ENCODE data around the gene DKK3.

The DKK3 gene

DNA sequence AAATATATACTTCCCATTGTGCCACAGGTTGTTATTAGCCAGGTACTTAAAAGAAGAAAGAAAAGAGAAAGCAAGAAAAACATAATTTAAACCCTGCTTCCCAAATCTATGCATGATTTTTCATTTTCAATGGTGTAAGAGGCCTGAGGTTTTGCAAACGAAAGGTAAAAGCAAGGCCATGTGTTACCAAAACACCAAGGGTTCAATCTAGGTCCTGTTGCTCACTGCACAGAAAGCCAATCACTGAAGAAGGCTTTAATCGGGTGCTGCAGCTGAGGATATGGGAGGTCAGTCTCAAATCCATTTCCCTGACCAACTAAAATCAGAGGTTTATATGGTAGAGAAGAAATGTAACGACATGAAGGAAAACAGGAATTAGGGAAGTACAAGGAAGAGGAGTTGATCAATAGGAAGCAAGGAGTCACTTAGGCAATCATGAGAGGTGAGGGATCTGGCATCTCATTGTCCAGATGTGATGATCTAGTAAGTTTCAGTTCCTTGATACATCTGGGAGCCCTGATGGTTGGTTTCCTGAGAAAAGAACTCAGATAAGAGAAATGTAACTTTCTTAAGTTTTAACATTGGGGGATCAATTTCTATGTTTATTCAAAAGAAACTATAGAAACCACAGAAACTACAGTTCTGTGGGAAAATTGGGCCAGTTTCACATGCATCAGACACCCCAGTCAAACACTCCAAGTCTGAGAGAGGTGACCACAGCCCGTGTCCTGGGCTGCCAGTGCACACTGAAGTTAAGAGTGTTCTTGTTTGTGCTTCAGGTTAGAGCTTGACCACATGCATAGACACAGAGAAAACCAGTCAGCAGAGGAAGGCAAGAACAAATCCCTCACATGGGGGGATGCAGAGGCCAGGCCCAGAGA lies 18.1 kb upstream of the DKK3 start:
- Histone ChIP-seq H3K27me3 (ENCODE audit: control insufficient read depth in 1 of 2, insufficient read depth in 2 of 2, low read length in 2 of 2) (no peaks in the 10 kb centered on the region), H3K9me3 (ENCODE audit: low read length) (no peaks in the 10 kb centered on the region), H3K9ac (ENCODE audit: low read length) (no peak overlapping the region), H3K4me3 (ENCODE audit: low read depth in 1 of 2, low read length in 2 of 2) (no peak overlapping the region), H3K27ac (ENCODE audit: low read depth, low read length) (no peak overlapping the region), H3K36me3 (ENCODE audit: insufficient read depth, low read length) (no peaks in the 10 kb centered on the region), H3K4me1 (ENCODE audit: insufficient read depth, low read length) (no peaks in the 10 kb centered on the region)

GRCh38 chr11:12024254-12024926 lies 16.0 kb upstream of the DKK3 start:
- Histone ChIP-seq H3K9ac (ENCODE audit: low read length) (no peak overlapping the region), H3K27ac (ENCODE audit: low read depth, low read length) (no peak overlapping the region), H3K4me3 (ENCODE audit: low read depth in 1 of 2, low read length in 2 of 2) (no peak overlapping the region), H3K27me3 (ENCODE audit: control insufficient read depth in 1 of 2, insufficient read depth in 2 of 2, low read length in 2 of 2) (no peaks in the 10 kb centered on the region), H3K4me1 (ENCODE audit: insufficient read depth, low read length) (peaks cover 6% of the 10 kb centered on the region), H3K9me3 (ENCODE audit: low read length) (no peaks in the 10 kb centered on the region), H3K36me3 (ENCODE audit: insufficient read depth, low read length) (no peaks in the 10 kb centered on the region)

DNA sequence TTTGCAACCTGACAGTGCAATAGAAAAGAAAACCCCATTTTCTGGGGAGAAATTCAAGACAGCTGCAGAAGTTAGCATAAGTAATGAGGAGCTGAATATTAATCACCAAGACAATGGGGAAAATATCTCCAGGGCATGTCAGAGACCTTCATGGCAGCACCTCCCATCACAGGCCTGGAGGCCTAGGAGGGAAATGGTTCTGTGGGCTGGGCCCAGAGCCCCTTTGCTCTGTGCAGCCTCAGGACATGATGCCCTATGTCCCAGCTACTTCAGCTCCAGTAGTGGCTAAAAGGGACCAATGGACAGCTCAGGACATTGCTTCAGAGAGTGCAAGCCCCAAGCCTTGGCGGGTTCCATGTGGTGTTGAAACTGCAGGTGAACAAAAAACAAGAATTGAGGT lies 14.6 kb upstream of the DKK3 start:
- Histone ChIP-seq H3K4me3 (ENCODE audit: low read depth in 1 of 2, low read length in 2 of 2) (no peak overlapping the region), H3K27ac (ENCODE audit: low read depth, low read length) (no peak overlapping the region), H3K36me3 (ENCODE audit: insufficient read depth, low read length) (no peaks in the 10 kb centered on the region), H3K27me3 (ENCODE audit: control insufficient read depth in 1 of 2, insufficient read depth in 2 of 2, low read length in 2 of 2) (no peaks in the 10 kb centered on the region), H3K9me3 (ENCODE audit: low read length) (no peaks in the 10 kb centered on the region), H3K9ac (ENCODE audit: low read length) (no peak overlapping the region), H3K4me1 (ENCODE audit: insufficient read depth, low read length) (peaks cover 12% of the 10 kb centered on the region)

GRCh38 chr11:12020546-12020945 lies 12.1 kb upstream of the DKK3 start:
- no peak overlapping the region for H3K27ac ChIP-seq (ENCODE audit: low read depth, low read length)
- no peaks in the 10 kb centered on the region for H3K27me3 ChIP-seq (ENCODE audit: control insufficient read depth in 1 of 2, insufficient read depth in 2 of 2, low read length in 2 of 2)
- H3K9me3 ChIP-seq (ENCODE audit: low read length) = no peaks in the 10 kb centered on the region
- H3K4me3 ChIP-seq (ENCODE audit: low read depth in 1 of 2, low read length in 2 of 2) = no peak overlapping the region
- H3K36me3 ChIP-seq (ENCODE audit: insufficient read depth, low read length) = no peaks in the 10 kb centered on the region
- no peak overlapping the region for H3K9ac ChIP-seq (ENCODE audit: low read length)
- H3K4me1 ChIP-seq (ENCODE audit: insufficient read depth, low read length) = peaks cover 26% of the 10 kb centered on the region

DNA sequence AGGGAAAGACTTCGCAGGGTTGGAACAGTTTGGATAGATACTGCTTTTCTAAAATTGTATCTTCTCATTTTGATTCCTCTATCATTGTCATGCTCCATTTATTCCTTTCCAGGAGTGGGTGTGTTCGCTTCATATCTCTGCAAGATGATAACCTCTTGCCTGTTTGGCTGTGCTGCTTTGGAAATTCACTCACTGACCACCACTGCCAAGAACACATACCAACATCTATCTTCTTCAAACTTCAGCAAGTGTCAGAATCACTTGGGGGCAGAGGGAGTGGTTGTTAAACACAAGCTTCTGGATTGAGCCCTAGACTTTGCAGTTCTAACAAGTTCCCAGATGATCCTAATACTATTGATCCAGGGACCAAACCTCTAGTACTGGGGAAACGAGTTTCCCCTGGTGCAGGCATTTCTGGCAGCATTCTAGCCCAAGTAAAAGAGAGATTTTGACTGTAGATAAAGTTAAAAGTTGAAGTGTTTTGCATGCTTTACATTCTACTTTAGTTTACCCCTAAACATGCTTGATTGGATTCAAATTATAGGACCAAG lies 11.5 kb upstream of the DKK3 start:
- H3K4me1 ChIP-seq (ENCODE audit: insufficient read depth, low read length) = peaks cover 26% of the 10 kb centered on the region
- H3K9me3 ChIP-seq (ENCODE audit: low read length) = no peaks in the 10 kb centered on the region
- no peaks in the 10 kb centered on the region for H3K36me3 ChIP-seq (ENCODE audit: insufficient read depth, low read length)
- no peaks in the 10 kb centered on the region for H3K27me3 ChIP-seq (ENCODE audit: control insufficient read depth in 1 of 2, insufficient read depth in 2 of 2, low read length in 2 of 2)
- H3K4me3 ChIP-seq (ENCODE audit: low read depth in 1 of 2, low read length in 2 of 2) = no peak overlapping the region
- no peak overlapping the region for H3K27ac ChIP-seq (ENCODE audit: low read depth, low read length)
- no peak overlapping the region for H3K9ac ChIP-seq (ENCODE audit: low read length)

- H3K4me1 ChIP-seq (ENCODE audit: insufficient read depth, low read length) = peaks cover 26% of the 10 kb centered on the region
Observed at GRCh38 chr11:12019337-12019736, 10.9 kb upstream of the DKK3 start.

DNA sequence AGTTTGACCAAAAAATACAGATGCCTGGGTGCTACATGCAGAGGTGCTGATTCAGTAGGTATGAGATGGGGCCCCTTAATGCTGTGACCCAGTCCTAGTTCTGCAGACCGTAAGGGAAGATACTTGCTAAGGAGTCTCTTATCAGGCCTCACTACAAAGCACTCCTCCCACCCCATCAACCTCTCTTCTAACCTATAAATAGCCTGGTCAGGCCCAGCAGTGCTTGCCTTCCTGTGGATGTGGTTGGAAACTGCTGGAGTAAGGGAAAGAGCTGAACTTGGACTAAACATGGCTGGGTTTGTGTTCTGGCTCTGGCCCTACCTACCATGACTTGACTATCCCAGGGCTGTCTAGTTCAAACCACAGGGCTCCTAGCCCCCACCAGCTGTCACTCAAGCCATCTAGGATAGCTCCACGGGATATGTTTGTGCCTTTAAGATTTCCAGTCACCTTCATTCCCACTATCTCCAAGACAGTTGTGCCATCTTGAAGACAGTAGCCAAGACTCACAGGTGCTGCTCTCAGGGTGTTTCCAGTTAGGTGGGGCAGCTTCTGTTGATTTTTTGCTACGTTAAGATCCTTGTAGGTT lies 9.5 kb upstream of the DKK3 start:
- Histone ChIP-seq H3K36me3 (ENCODE audit: insufficient read depth, low read length) (no peaks in the 10 kb centered on the region), H3K27ac (ENCODE audit: low read depth, low read length) (no peak overlapping the region), H3K27me3 (ENCODE audit: control insufficient read depth in 1 of 2, insufficient read depth in 2 of 2, low read length in 2 of 2) (no peaks in the 10 kb centered on the region), H3K9ac (ENCODE audit: low read length) (no peak overlapping the region), H3K4me1 (ENCODE audit: insufficient read depth, low read length) (peaks cover 26% of the 10 kb centered on the region), H3K9me3 (ENCODE audit: low read length) (no peaks in the 10 kb centered on the region), H3K4me3 (ENCODE audit: low read depth in 1 of 2, low read length in 2 of 2) (no peak overlapping the region)

More at GRCh38 chr11:12019337-12019736, 10.9 kb upstream of the DKK3 start:
- Histone ChIP-seq H3K9me3 (ENCODE audit: low read length) (no peaks in the 10 kb centered on the region), H3K4me3 (ENCODE audit: low read depth in 1 of 2, low read length in 2 of 2) (no peak overlapping the region), H3K27ac (ENCODE audit: low read depth, low read length) (no peak overlapping the region), H3K36me3 (ENCODE audit: insufficient read depth, low read length) (no peaks in the 10 kb centered on the region), H3K9ac (ENCODE audit: low read length) (no peak overlapping the region), H3K27me3 (ENCODE audit: control insufficient read depth in 1 of 2, insufficient read depth in 2 of 2, low read length in 2 of 2) (no peaks in the 10 kb centered on the region)

DNA sequence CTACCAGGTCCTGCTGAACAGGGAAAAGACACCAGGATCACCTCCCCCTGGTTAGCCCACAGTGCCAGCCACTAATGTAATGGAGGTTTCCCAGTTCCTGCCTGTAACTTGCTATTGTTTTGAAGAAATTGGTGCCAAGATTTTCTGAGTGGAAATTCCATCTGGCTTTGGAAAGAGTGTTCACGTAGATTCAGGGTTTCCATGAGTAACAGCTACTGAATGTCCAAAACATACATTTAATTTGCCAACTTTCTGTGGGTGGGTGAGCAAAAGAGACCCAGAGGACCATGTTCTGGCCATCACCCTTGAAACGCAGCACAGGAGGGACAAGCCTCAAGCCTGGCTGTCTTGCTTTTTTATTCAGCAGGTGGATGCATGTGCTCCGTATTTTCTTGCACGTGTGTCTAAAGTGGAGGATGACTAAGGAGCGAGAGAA lies 8.8 kb upstream of the DKK3 start:
- no peak overlapping the region for H3K27ac ChIP-seq (ENCODE audit: low read depth, low read length)
- no peak overlapping the region for H3K9ac ChIP-seq (ENCODE audit: low read length)
- no peak overlapping the region for H3K4me3 ChIP-seq (ENCODE audit: low read depth in 1 of 2, low read length in 2 of 2)
- H3K9me3 ChIP-seq (ENCODE audit: low read length) = no peaks in the 10 kb centered on the region
- H3K4me1 ChIP-seq (ENCODE audit: insufficient read depth, low read length) = peaks cover 26% of the 10 kb centered on the region
- H3K27me3 ChIP-seq (ENCODE audit: control insufficient read depth in 1 of 2, insufficient read depth in 2 of 2, low read length in 2 of 2) = no peaks in the 10 kb centered on the region
- H3K36me3 ChIP-seq (ENCODE audit: insufficient read depth, low read length) = no peaks in the 10 kb centered on the region

- H3K4me3 ChIP-seq (ENCODE audit: low read depth in 1 of 2, low read length in 2 of 2) = no peak overlapping the region
- no peaks in the 10 kb centered on the region for H3K27me3 ChIP-seq (ENCODE audit: control insufficient read depth in 1 of 2, insufficient read depth in 2 of 2, low read length in 2 of 2)
- no peak overlapping the region for H3K27ac ChIP-seq (ENCODE audit: low read depth, low read length)
- no peaks in the 10 kb centered on the region for H3K9me3 ChIP-seq (ENCODE audit: low read length)
- H3K9ac ChIP-seq (ENCODE audit: low read length) = no peak overlapping the region
- peaks cover 26% of the 10 kb centered on the region for H3K4me1 ChIP-seq (ENCODE audit: insufficient read depth, low read length)
- H3K36me3 ChIP-seq (ENCODE audit: insufficient read depth, low read length) = no peaks in the 10 kb centered on the region
Observed at GRCh38 chr11:12016246-12016645, 7.8 kb upstream of the DKK3 start.

DNA sequence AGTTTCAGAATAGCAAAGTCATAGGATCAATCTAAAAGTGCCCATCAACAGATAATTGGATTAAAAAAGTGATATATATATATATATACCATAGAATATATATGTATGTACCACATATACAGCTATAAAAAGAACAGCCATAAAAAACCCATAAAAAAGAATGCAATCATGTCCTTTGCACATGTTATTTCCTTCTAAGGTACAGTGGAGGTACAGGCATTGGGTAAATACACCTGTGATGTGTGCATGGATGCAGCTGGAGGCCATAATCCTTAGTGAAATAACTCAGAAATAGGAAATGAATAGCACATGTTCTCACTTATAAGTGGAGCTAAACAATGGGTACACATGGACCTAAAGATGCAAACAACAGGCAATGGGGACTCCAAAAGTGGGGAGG lies 7.1 kb upstream of the DKK3 start:
- Histone ChIP-seq H3K27ac (ENCODE audit: low read depth, low read length) (no peak overlapping the region), H3K27me3 (ENCODE audit: control insufficient read depth in 1 of 2, insufficient read depth in 2 of 2, low read length in 2 of 2) (no peaks in the 10 kb centered on the region), H3K4me3 (ENCODE audit: low read depth in 1 of 2, low read length in 2 of 2) (no peak overlapping the region), H3K4me1 (ENCODE audit: insufficient read depth, low read length) (peaks cover 26% of the 10 kb centered on the region), H3K9ac (ENCODE audit: low read length) (no peak overlapping the region), H3K36me3 (ENCODE audit: insufficient read depth, low read length) (no peaks in the 10 kb centered on the region), H3K9me3 (ENCODE audit: low read length) (no peaks in the 10 kb centered on the region)

- Histone ChIP-seq H3K27ac (ENCODE audit: low read depth, low read length) (no peak overlapping the region), H3K36me3 (ENCODE audit: insufficient read depth, low read length) (no peaks in the 10 kb centered on the region), H3K9me3 (ENCODE audit: low read length) (no peaks in the 10 kb centered on the region), H3K27me3 (ENCODE audit: control insufficient read depth in 1 of 2, insufficient read depth in 2 of 2, low read length in 2 of 2) (peaks cover 0 to 2% of the 10 kb centered on the region in 2 donors), H3K4me1 (ENCODE audit: insufficient read depth, low read length) (peaks cover 20% of the 10 kb centered on the region), H3K4me3 (ENCODE audit: low read depth in 1 of 2, low read length in 2 of 2) (no peak overlapping the region), H3K9ac (ENCODE audit: low read length) (no peak overlapping the region)
Observed at GRCh38 chr11:12013781-12014180, 5.4 kb upstream of the DKK3 start.

Measured in muscle layer of colon (tissue), 2 donors.